GM12878 (cell line): ENCODE results near the gene KRTAP4-8.

Experiments
- BRCA1 ChIP-seq: IDR thresholded peaks from 2 replicates; pipeline ENCODE4 v1.6.1; 2011; ENCODE audit warnings: low read depth, low read length, improper control_type of control experiment
- CTCF ChIP-seq, 3 experiments: IDR thresholded peaks in 2 of 3; conservative IDR thresholded peaks in 1 of 3; 2 replicates each; pipeline ENCODE4 v1.5.1; 2011; ENCODE audit warnings: low read depth in 3 of 3, low read length in 3 of 3, mild to moderate bottlenecking in 3 of 3, control low read depth in 2 of 3, moderate library complexity in 2 of 3, inconsistent platforms in 1 of 3, mixed read lengths in 1 of 3; ENCODE audit not compliant: control insufficient read depth in 2 of 3, insufficient read depth in 1 of 3; ENCODE audit errors: extremely low read depth in 1 of 3
- DPF2 ChIP-seq: fragments of 450-650 bp; IDR thresholded peaks from 2 replicates; pipeline ENCODE4 v1.6.1; 2017; ENCODE audit warnings: mild to moderate bottlenecking
- HDAC6 ChIP-seq: fragments of 200-600 bp; sonication (generic); IDR thresholded peaks from one replicate; pipeline ENCODE4 v1.8.0; 2017; ENCODE audit warnings: antibody characterized with exemption; ENCODE audit not compliant: unreplicated experiment
- MTA2 ChIP-seq: fragments of 450-650 bp; IDR thresholded peaks from 2 replicates; pipeline ENCODE4 v1.6.1; 2016; ENCODE audit warnings: low read depth, mild to moderate bottlenecking, moderate library complexity
- MXI1 ChIP-seq: fragments of 150-350 bp; IDR thresholded peaks from 2 replicates; pipeline ENCODE4 v1.6.1; 2011; ENCODE audit warnings: low read depth, mild to moderate bottlenecking, inconsistent platforms, low read length, improper control_type of control experiment
- NFIC ChIP-seq: IDR thresholded peaks from 2 replicates; pipeline ENCODE4 v1.6.1; 2012; ENCODE audit warnings: low read depth, mild to moderate bottlenecking, inconsistent platforms, low read length, moderate library complexity
- PKNOX1 ChIP-seq: fragments of 450-650 bp; IDR thresholded peaks from 2 replicates; pipeline ENCODE4 v1.6.1; 2016; ENCODE audit warnings: mild to moderate bottlenecking
- POLR2AphosphoS5 ChIP-seq: IDR thresholded peaks from 2 replicates; pipeline ENCODE4 v1.6.1; 2011; ENCODE audit warnings: mild to moderate bottlenecking, low read length, inconsistent platforms
- TF ChIP-seq, protein P1 (sequence below): IDR thresholded peaks from 2 replicates; pipeline ENCODE4 v1.6.1; 2012; ENCODE audit warnings: low read length, inconsistent platforms
- TF ChIP-seq, protein P2 (sequence below): IDR thresholded peaks from 2 replicates; pipeline ENCODE4 v1.6.1; 2012; ENCODE audit warnings: low read depth, low read length, improper control_type of control experiment

DNA sequence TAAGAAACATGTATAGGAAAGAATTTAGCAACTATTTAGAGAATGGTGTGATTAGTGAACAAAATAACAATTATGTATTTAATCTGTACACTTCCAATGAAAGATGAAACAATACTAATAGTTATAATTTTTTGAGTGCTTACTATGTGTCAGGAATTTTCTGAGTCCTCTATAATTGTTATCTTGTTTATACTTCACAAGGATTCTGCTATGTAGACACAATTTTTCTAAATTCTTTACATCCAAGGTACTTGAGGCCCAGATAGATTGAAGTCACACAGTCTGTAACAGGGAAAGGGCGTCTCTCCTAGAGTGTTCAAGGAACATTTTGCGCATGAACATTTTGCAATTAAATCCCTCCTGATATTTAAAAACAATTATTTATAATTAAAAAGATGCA lies 27.1 kb upstream of the KRTAP4-8 start:
- no peak for TF ChIP-seq PKNOX1
- TF ChIP-seq DPF2: no peak
- TF ChIP-seq NFIC: no peak
- no peak for TF ChIP-seq MXI1
- TF ChIP-seq POLR2AphosphoS5: no peak
- TF ChIP-seq, protein P1, sequence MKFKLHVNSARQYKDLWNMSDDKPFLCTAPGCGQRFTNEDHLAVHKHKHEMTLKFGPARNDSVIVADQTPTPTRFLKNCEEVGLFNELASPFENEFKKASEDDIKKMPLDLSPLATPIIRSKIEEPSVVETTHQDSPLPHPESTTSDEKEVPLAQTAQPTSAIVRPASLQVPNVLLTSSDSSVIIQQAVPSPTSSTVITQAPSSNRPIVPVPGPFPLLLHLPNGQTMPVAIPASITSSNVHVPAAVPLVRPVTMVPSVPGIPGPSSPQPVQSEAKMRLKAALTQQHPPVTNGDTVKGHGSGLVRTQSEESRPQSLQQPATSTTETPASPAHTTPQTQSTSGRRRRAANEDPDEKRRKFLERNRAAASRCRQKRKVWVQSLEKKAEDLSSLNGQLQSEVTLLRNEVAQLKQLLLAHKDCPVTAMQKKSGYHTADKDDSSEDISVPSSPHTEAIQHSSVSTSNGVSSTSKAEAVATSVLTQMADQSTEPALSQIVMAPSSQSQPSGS: no peak
- no peak for TF ChIP-seq HDAC6
- TF ChIP-seq CTCF (IDR thresholded peaks at IDR 0.05 in 2 of 3, conservative IDR thresholded peaks at IDR 0.05 in 1 of 3; ENCODE audit: control insufficient read depth in 2 of 3, extremely low read depth in 1 of 3, insufficient read depth in 1 of 3, low read depth in 3 of 3, low read length in 3 of 3): no peak
- TF ChIP-seq MTA2: no peak
- TF ChIP-seq, protein P2, sequence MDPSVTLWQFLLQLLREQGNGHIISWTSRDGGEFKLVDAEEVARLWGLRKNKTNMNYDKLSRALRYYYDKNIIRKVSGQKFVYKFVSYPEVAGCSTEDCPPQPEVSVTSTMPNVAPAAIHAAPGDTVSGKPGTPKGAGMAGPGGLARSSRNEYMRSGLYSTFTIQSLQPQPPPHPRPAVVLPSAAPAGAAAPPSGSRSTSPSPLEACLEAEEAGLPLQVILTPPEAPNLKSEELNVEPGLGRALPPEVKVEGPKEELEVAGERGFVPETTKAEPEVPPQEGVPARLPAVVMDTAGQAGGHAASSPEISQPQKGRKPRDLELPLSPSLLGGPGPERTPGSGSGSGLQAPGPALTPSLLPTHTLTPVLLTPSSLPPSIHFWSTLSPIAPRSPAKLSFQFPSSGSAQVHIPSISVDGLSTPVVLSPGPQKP: no peak
- no peak for TF ChIP-seq BRCA1
